Activated CD8-positive, alpha-beta memory T cell treated with anti-CD3 and anti-CD28 coated beads for 4 hours (primary cell): ENCODE data around the gene SS18L1.
A peak's percentile ranks its signal among the peaks of the same experiment; 100 is the strongest.

Experiments
- DNase-seq, 2 donors: peaks; one replicate each; pipeline ENCODE4 v3.0.0-alpha.2; 2020; ENCODE audit warnings: low read depth in 2 of 2

Gene SS18L1

GRCh38 chr20:62156254-62156556, 12.6 kb downstream of the SS18L1 start:
- DNase-seq = no peak

GRCh38 chr20:62156592-62157386, 13.2 kb downstream of the SS18L1 start:
- peak; percentile 30 to 56 for DNase-seq

- DNase-seq = no peak
Measured at GRCh38 chr20:62157387-62158087, 14.0 kb downstream of the SS18L1 start.

- DNase-seq = no peak
Measured at GRCh38 chr20:62158088-62158400, 14.5 kb downstream of the SS18L1 start.

- no peak for DNase-seq
Measured at GRCh38 chr20:62158541-62158940, 15.0 kb downstream of the SS18L1 start.

- DNase-seq = no peak
Measured at GRCh38 chr20:62159052-62159451, 15.5 kb downstream of the SS18L1 start.

- DNase-seq = peak in 1 of 2 donors; percentile 23
Measured at GRCh38 chr20:62159839-62160238, 16.3 kb downstream of the SS18L1 start.

GRCh38 chr20:62160253-62160652, 16.7 kb downstream of the SS18L1 start:
- no peak for DNase-seq

- DNase-seq = no peak
Measured at GRCh38 chr20:62160876-62161275, 17.3 kb downstream of the SS18L1 start.

GRCh38 chr20:62161347-62161746, 17.8 kb downstream of the SS18L1 start:
- DNase-seq = no peak

GRCh38 chr20:62162765-62163484, 19.4 kb downstream of the SS18L1 start:
- DNase-seq = no peak

- no peak for DNase-seq
Measured at GRCh38 chr20:62163485-62163865, 19.9 kb downstream of the SS18L1 start.

GRCh38 chr20:62163986-62164762, 20.6 kb downstream of the SS18L1 start:
- DNase-seq = no peak

GRCh38 chr20:62164879-62165761, 21.6 kb downstream of the SS18L1 start:
- no peak for DNase-seq

- DNase-seq = no peak
Measured at GRCh38 chr20:62165762-62166399, 22.3 kb downstream of the SS18L1 start.

- DNase-seq = no peak
Measured at GRCh38 chr20:62167474-62167873, 23.9 kb downstream of the SS18L1 start.

- DNase-seq = no peak
Measured at GRCh38 chr20:62168061-62168460, 24.5 kb downstream of the SS18L1 start.

GRCh38 chr20:62168890-62169435, 25.4 kb downstream of the SS18L1 start:
- no peak for DNase-seq

GRCh38 chr20:62170536-62170935, 27.0 kb downstream of the SS18L1 start:
- DNase-seq = no peak

- no peak for DNase-seq
Measured at GRCh38 chr20:62171245-62171644, 27.7 kb downstream of the SS18L1 start.
